K562 (cell line): Measurements from ENCODE around the gene MCC. TPM values are rescaled to one million over a fixed set of nuclear protein-coding genes. Genes with fewer than 3 reads are reported as not detected.

Source experiments
- ATAC-seq: fragments of 200-7000 bp; cut with Tn5 transposase; 3 replicates; pipeline ENCODE4 v1.9.1; 2020; ENCODE audit warnings: moderate library complexity
- BruUV-seq: library from RNA; stranded (reverse); fragments of 400-500 nt; replicated peaks from 2 replicates; lab custom pipeline; 2021; lab: Mats Ljungman, UMichigan
- CTCF ChIA-PET: fragments of 300-600 bp; formaldehyde crosslinking; extraction: SDS; loops from one replicate; lab custom pipeline; 2021; ENCODE audit warnings: low intra/inter-chr PET ratio; lab: Yijun Ruan, JAX
- POLR2A ChIA-PET: fragments of 300-600, 350-650 bp; sonication (Branson Sonifier 250); formaldehyde crosslinking; extraction: SDS; loops from one replicate; lab custom pipeline; 2021; ENCODE audit warnings: antibody characterized with exemption, inconsistent platforms; lab: Yijun Ruan, JAX
- DNase-seq, 4 experiments: peaks; one replicate each; pipeline versions ENCODE4 v3.0.0 to v3.0.0-alpha.2; 2011 to 2018; ENCODE audit warnings: low spot score in 3 of 4, mixed read lengths in 3 of 4; ENCODE audit errors: extremely low read depth in 1 of 4
- FAIRE-seq: peaks from 2 replicates; lab custom pipeline; 2011; peaks lifted over from hg19 to GRCh38; lab: Jason Lieb, UNC
- H2AFZ ChIP-seq: 2 replicates; pipeline ENCODE4 v1.6.0; 2011; ENCODE audit warnings: low read depth, low read length, control low read depth, inconsistent platforms
- H3K27ac ChIP-seq: fragments of 200-600 bp; 3 replicates; pipeline ENCODE4 v1.8.0; 2011; ENCODE audit warnings: low read depth, mild to moderate bottlenecking, control low read depth, inconsistent platforms, low read length, moderate library complexity, mixed read lengths; ENCODE audit errors: extremely low read depth
- H3K27me3 ChIP-seq, 2 experiments: fragments of 300-600 bp in 1 of 2; 2 replicates in 1 of 2; 3 replicates in 1 of 2; pipeline versions ENCODE4 v1.6.0 to v1.8.0; 2011; ENCODE audit warnings: inconsistent platforms in 2 of 2, low read length in 2 of 2, mild to moderate bottlenecking in 1 of 2, mixed read lengths in 1 of 2, moderate library complexity in 1 of 2; ENCODE audit not compliant: control insufficient read depth in 2 of 2, insufficient read depth in 2 of 2
- H3K36me3 ChIP-seq: fragments of 300-600 bp; 3 replicates; pipeline ENCODE4 v1.8.0; 2011; ENCODE audit warnings: mild to moderate bottlenecking, low read length, inconsistent platforms; ENCODE audit not compliant: control insufficient read depth, insufficient read depth
- H3K4me1 ChIP-seq, 2 experiments: fragments of 200-600 bp in 1 of 2; replicated peaks in 1 of 2; 2 replicates in 1 of 2; 3 replicates in 1 of 2; pipeline versions ENCODE4 v1.5.1 to v1.8.0; 2011; ENCODE audit warnings: inconsistent platforms in 2 of 2, low read length in 2 of 2, mild to moderate bottlenecking in 1 of 2, mixed read lengths in 1 of 2, moderate library complexity in 1 of 2; ENCODE audit not compliant: control insufficient read depth in 2 of 2, insufficient read depth in 2 of 2
- H3K4me2 ChIP-seq: 2 replicates; pipeline ENCODE4 v1.6.1; 2011; ENCODE audit warnings: low read length, control low read depth, inconsistent platforms, mixed read lengths; ENCODE audit not compliant: insufficient read depth
- H3K4me3 ChIP-seq: fragments of 200-600 bp; sonication (generic), shearing (Covaris generic); 2 replicates; pipeline ENCODE4 v1.5.1; 2016; ENCODE audit warnings: control low read depth, inconsistent platforms
- H3K79me2 ChIP-seq: fragments of 200-600 bp; 3 replicates; pipeline ENCODE4 v1.8.0; 2011; ENCODE audit warnings: low read length, inconsistent platforms; ENCODE audit not compliant: control insufficient read depth, insufficient read depth
- H3K9ac ChIP-seq, 2 experiments: 2 replicates each; pipeline versions ENCODE4 v1.6.0 to v1.6.1; 2011; ENCODE audit warnings: low read depth in 2 of 2, low read length in 2 of 2, control low read depth in 1 of 2, inconsistent platforms in 1 of 2, mild to moderate bottlenecking in 1 of 2, mixed read lengths in 1 of 2; ENCODE audit not compliant: insufficient read depth in 1 of 2
- H3K9me1 ChIP-seq: one replicate; pipeline ENCODE4 v1.6.0; 2011; ENCODE audit warnings: inconsistent platforms, mild to moderate bottlenecking, low read length, moderate library complexity; ENCODE audit not compliant: control insufficient read depth, insufficient read depth
- H3K9me3 ChIP-seq: replicated peaks from 2 replicates; pipeline ENCODE4 v1.5.1; 2011; ENCODE audit warnings: low read depth, low read length, inconsistent platforms; ENCODE audit not compliant: control insufficient read depth, insufficient read depth
- H4K20me1 ChIP-seq: replicated peaks from 2 replicates; pipeline ENCODE4 v1.6.1; 2011; ENCODE audit warnings: low read length, inconsistent platforms, mixed read lengths; ENCODE audit not compliant: control insufficient read depth, insufficient read depth
- CCAR2 ChIP-seq: fragments of 200-400 bp; formaldehyde crosslinking; IDR thresholded peaks from 2 replicates; pipeline ENCODE4 v1.6.1; 2017; ENCODE audit warnings: mild to moderate bottlenecking, low read depth, low read length
- FUS ChIP-seq: fragments of 200-400 bp; formaldehyde crosslinking; optimal IDR thresholded peaks from 2 replicates; pipeline ENCODE3; 2017; ENCODE audit warnings: low read depth, low read length
- JUND ChIP-seq, 2 experiments: IDR thresholded peaks; 2 replicates in 1 of 2; 3 replicates in 1 of 2; pipeline ENCODE4 v1.6.1; 2011; ENCODE audit warnings: borderline replicate concordance in 2 of 2, low read depth in 2 of 2, low read length in 2 of 2, improper control_type of control experiment in 1 of 2, missing biosample characterization in 1 of 2, missing genetic modification characterization in 1 of 2, missing genetic modification reagents in 1 of 2
- ZNF165 ChIP-seq: fragments of 250-450 bp; sonication (Bioruptor Pico); IDR thresholded peaks from 2 replicates; pipeline ENCODE4 v1.4.0; 2020; ENCODE audit warnings: borderline replicate concordance
- ZNF184 ChIP-seq: sonication (generic); formaldehyde crosslinking; IDR thresholded peaks from 2 replicates; pipeline ENCODE4 v1.5.0; 2020; ENCODE audit warnings: missing genetic modification reagents
- ZNF212 ChIP-seq: fragments of 450-650 bp; formaldehyde crosslinking; IDR thresholded peaks from 2 replicates; pipeline ENCODE4 v1.4.0; 2020; ENCODE audit warnings: mild to moderate bottlenecking
- WGBS: fragments of 100-300 bp; shearing (Covaris generic); methylation state at CpG from one replicate; pipeline ENCODE4 v1.1.6; 2016; ENCODE audit warnings: low coverage, mixed read lengths; ENCODE audit not compliant: insufficient coverage; ENCODE audit errors: missing lambda C conversion rate; 5-methylcytosine and 5-hydroxymethylcytosine counted together
- in situ Hi-C: fragments of 300-500 bp; cut with MboI; formaldehyde crosslinking; loops from 4 replicates; pipeline ENCODE4 v1.15.0; 2018; ENCODE audit warnings: inconsistent platforms, mixed read lengths
- intact Hi-C: fragments of 100-400 bp; cut with micrococcal nuclease; formaldehyde crosslinking; loops from 2 replicates; pipeline ENCODE4 v1.14.2; 2022
- polyA plus RNA-seq, 8 experiments: library from polyadenylated mRNA; depleted of rRNA in 4 of 8; stranded (reverse) in 5 of 8; unstranded in 3 of 8; fragments of >200 nt; fragmentation: Nextera tagmentation in 2 of 8; fragmentation: Illumina TruSeq in 1 of 8; extraction: Ambion mirVana in 2 of 8; extraction: Trizol in 1 of 8; gene quantifications; 2 replicates each; pipeline versions ENCODE4 v1.2.1 to v1.2.3, GENCODE V29; 2011 to 2014; ENCODE audit warnings: inconsistent platforms in 1 of 8, missing spikeins in 1 of 8
- total RNA-seq, 7 experiments: library from RNA; depleted of rRNA in 6 of 7; stranded (reverse); fragments of >200 nt in 6 of 7; fragmentation: Illumina TruSeq in 2 of 7; extraction: Trizol in 2 of 7; gene quantifications; 2 replicates each; pipeline versions ENCODE4 v1.2.1 to v1.2.3, GENCODE V29; 2011 to 2021; ENCODE audit warnings: low replicate concordance in 1 of 7
- TF ChIP-seq, protein P1 (sequence below): sonication (generic); formaldehyde crosslinking; IDR thresholded peaks from 2 replicates; pipeline ENCODE4 v1.5.0; 2020; ENCODE audit warnings: missing genetic modification reagents
- TF ChIP-seq, protein P2 (sequence below), 2 experiments: fragments of 450-650 bp in 1 of 2; sonication (generic) in 1 of 2; formaldehyde crosslinking; conservative IDR thresholded peaks; 2 replicates each; pipeline versions ENCODE4 v1.4.0 to v1.8.1; 2020 to 2022; ENCODE audit warnings: mild to moderate bottlenecking in 1 of 2, missing genetic modification reagents in 1 of 2
- TF ChIP-seq, protein P3 (sequence below): fragments of 450-650 bp; IDR thresholded peaks from 2 replicates; pipeline ENCODE4 v1.7.0; 2016; ENCODE audit warnings: borderline replicate concordance

The MCC gene
- total and polyA plus RNA-seq, 9 of the 15 experiments (the other 6 are each of a cell fraction or from before 2014, with no cell fraction given) = 0.04 to 0.24 (median 0.06) TPM; not detected in 1

DNA sequence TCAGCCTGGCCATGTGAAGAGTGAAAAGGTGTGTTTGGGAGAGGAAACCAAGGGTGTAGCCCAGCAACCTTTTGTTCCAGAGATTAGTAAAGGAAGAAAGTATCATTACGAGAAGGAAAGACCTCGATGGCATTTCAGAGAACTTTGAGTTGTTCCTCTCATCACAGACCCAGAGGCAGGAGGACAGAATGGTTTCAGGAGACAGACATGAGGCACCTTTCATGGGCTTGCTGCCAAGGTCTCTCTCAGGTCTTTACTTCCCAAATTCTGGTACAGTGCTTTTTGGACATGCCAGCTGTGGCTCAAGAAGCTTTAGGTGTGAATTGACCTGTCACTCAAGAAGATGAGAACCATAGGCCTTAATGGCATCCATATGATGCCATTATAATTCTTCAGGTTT lies 2.8 kb upstream of the MCC start:
- Histone ChIP-seq H3K9ac (no peak overlapping the region), H3K9me3 (peaks cover 3% of the 10 kb centered on the region), H2AFZ (no peak overlapping the region), H3K4me1 (peaks cover 0 to 12% of the 10 kb centered on the region in 2 experiments; a peak in 2 of 5 replicates), H3K79me2 (no peaks in the 10 kb centered on the region), H3K36me3 (no peaks in the 10 kb centered on the region), H3K27ac (no peak overlapping the region), H4K20me1 (no peaks in the 10 kb centered on the region), H3K4me2 (no peak overlapping the region), H3K9me1 (no peaks in the 10 kb centered on the region), H3K4me3 (no peak overlapping the region), H3K27me3 (peaks cover 5 to 24% of the 10 kb centered on the region in 2 experiments; a peak in 3 of 5 replicates)
- FAIRE-seq = no peak
- POLR2A ChIA-PET = interaction anchor here (0.6 kb wide), 1 partner anchor 85 kb away, joined by 3 read pairs; no protein-coding TSS in a partner anchor
- TF ChIP-seq JUND (IDR thresholded peaks at IDR 0.05; ENCODE audit: borderline replicate concordance, low read depth, low read length) (no peak), JUND (tag; IDR thresholded peaks at IDR 0.05; ENCODE audit: borderline replicate concordance, low read depth, low read length) (no peak), FUS (no peak), ZNF165 (CRISPR knock-in tag) (no peak), ZNF184 (CRISPR knock-in tag) (no peak), CCAR2 (no peak), ZNF212 (no peak)
- TF ChIP-seq, protein P1, sequence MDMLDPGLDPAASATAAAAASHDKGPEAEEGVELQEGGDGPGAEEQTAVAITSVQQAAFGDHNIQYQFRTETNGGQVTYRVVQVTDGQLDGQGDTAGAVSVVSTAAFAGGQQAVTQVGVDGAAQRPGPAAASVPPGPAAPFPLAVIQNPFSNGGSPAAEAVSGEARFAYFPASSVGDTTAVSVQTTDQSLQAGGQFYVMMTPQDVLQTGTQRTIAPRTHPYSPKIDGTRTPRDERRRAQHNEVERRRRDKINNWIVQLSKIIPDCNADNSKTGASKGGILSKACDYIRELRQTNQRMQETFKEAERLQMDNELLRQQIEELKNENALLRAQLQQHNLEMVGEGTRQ (CRISPR knock-in tag) = no peak
- TF ChIP-seq, protein P2, sequence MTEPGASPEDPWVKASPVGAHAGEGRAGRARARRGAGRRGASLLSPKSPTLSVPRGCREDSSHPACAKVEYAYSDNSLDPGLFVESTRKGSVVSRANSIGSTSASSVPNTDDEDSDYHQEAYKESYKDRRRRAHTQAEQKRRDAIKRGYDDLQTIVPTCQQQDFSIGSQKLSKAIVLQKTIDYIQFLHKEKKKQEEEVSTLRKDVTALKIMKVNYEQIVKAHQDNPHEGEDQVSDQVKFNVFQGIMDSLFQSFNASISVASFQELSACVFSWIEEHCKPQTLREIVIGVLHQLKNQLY (CRISPR knock-in tag; conservative IDR thresholded peaks at IDR 0.05) = no peak
- TF ChIP-seq, protein P3, sequence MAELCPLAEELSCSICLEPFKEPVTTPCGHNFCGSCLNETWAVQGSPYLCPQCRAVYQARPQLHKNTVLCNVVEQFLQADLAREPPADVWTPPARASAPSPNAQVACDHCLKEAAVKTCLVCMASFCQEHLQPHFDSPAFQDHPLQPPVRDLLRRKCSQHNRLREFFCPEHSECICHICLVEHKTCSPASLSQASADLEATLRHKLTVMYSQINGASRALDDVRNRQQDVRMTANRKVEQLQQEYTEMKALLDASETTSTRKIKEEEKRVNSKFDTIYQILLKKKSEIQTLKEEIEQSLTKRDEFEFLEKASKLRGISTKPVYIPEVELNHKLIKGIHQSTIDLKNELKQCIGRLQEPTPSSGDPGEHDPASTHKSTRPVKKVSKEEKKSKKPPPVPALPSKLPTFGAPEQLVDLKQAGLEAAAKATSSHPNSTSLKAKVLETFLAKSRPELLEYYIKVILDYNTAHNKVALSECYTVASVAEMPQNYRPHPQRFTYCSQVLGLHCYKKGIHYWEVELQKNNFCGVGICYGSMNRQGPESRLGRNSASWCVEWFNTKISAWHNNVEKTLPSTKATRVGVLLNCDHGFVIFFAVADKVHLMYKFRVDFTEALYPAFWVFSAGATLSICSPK = no peak
- in situ Hi-C loops = no loop called here
- intact Hi-C loops = no loop called here
- WGBS = 6% methylated on average over 2 of the region's 2 CpGs
- BruUV-seq = no TSS peak
- no peak for DNase-seq
- no peak for ATAC-seq
- CTCF ChIA-PET = no interaction called here
